ENCODE data around the gene YWHAG. TPM values are rescaled to one million over a fixed set of nuclear protein-coding genes. Genes with fewer than 3 reads are reported as not detected.
"Not testable (repeated sequence)": the region's sequence is repeated elsewhere in the genome, so short reads cannot be mapped to it uniquely, and the experiment has no call there.

Gene YWHAG
- total and polyA plus RNA-seq, 4 donors: 72.6 to 669 (median 501) TPM

DNA sequence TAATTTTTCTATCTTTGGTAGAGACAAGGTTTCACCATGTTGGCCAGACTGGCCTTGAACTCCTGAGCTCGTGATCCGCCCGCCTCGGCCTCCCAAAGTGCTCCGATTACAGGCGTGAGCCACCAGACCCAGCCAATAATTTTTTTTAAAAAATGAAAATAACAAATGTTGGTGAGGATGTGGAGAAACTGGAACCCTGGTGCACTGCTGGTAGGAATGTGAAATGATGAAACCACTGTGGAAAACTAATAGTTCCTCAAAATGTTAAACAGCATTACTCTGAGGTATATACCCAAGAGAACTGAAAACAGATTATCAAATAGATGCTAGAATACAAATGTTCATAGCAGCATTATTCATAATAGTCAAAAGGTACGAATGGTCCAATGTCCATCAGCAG is 23.0 kb upstream of the YWHAG start:
- H3K27me3 ChIP-seq (ENCODE audit: control insufficient read depth, insufficient read depth, low read length): no peaks in the 10 kb centered on the region
- WGBS (ENCODE audit: insufficient coverage): no CpG with 5 or more reads among the region's 7 CpGs
- peaks cover 18% of the 10 kb centered on the region for H3K4me1 ChIP-seq (ENCODE audit: control insufficient read depth, insufficient read depth, low read length)
- DNase-seq (ENCODE audit: low read depth in 4 of 6, low spot score in 6 of 6): no peak
- no peaks in the 10 kb centered on the region for H3K9me3 ChIP-seq (ENCODE audit: control insufficient read depth, insufficient read depth, low read length)
- no peak overlapping the region for H3K27ac ChIP-seq (ENCODE audit: low read depth, low read length)
- H3K36me3 ChIP-seq (ENCODE audit: control insufficient read depth, insufficient read depth, low read length): no peaks in the 10 kb centered on the region
- no peak overlapping the region for H3K4me3 ChIP-seq (ENCODE audit: low read depth, low read length)

DNA sequence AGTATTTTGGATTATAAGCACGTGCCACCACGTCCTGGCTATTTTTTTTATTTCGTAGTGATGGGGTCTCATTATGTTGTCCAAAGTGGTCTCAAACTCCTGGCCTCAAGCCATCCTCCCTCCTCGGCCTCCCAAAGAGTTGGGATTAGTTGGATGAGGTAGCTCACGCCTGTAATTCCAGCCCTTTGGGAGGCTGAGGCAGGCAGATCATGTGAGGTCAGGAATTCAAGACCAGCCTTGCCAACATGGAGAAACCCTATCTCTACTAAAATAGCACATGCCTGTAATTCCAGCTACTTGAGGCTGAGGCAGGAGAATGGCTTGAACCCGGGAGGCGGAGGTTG is 21.8 kb upstream of the YWHAG start:
- H3K4me3 ChIP-seq (ENCODE audit: low read depth, low read length): no peak overlapping the region
- H3K36me3 ChIP-seq (ENCODE audit: control insufficient read depth, insufficient read depth, low read length): no peaks in the 10 kb centered on the region
- no peak for DNase-seq (ENCODE audit: low read depth in 4 of 6, low spot score in 6 of 6)
- H3K4me1 ChIP-seq (ENCODE audit: control insufficient read depth, insufficient read depth, low read length): peaks cover 18% of the 10 kb centered on the region
- H3K9me3 ChIP-seq (ENCODE audit: control insufficient read depth, insufficient read depth, low read length): no peaks in the 10 kb centered on the region
- no peaks in the 10 kb centered on the region for H3K27me3 ChIP-seq (ENCODE audit: control insufficient read depth, insufficient read depth, low read length)
- peak overlapping the region; percentile 90 for H3K27ac ChIP-seq (ENCODE audit: low read depth, low read length)
- 88% methylated on average over 2 of the region's 7 CpGs for WGBS (ENCODE audit: insufficient coverage)

DNA sequence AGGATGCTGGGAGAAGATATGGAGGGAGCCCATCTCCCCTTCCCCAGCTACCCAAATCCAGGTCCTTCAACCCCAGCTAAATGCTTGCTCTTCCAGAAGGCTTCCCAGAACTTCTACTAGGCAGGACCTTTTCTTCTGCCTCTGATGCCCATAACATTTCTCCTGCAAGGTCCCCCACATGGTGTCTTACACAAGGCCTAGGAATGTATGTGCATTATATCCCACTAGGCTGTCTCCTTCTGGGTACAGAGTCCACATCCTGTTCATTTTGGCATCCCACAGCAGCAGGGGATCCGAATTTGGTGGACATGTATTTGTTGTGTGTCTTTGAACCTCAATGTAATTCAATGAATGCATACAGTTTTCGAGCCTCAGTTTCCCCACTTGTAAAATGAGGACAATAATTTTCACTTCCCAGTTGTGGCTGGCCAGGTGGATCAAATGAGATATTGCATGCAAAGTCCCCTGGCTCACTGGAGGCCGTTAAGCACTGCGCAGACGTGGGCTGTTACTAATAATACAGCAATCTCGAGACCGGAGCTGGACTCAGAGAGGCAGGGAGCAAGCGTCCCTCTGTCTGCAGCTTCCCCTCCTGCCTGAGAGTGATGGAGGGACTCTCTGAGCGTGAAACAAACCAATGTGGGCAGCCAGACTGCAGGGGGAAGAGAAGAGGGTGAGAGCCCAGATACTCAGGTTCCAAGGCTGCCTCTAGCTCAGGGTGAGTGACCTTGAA is 18.6 kb upstream of the YWHAG start:
- H3K4me1 ChIP-seq (ENCODE audit: control insufficient read depth, insufficient read depth, low read length): peaks cover 18% of the 10 kb centered on the region
- H3K9me3 ChIP-seq (ENCODE audit: control insufficient read depth, insufficient read depth, low read length): no peaks in the 10 kb centered on the region
- 58% methylated on average over 4 of the region's 9 CpGs for WGBS (ENCODE audit: insufficient coverage)
- peak in 1 of 6 donors; percentile 49 for DNase-seq (ENCODE audit: low read depth in 4 of 6, low spot score in 6 of 6)
- no peak overlapping the region for H3K4me3 ChIP-seq (ENCODE audit: low read depth, low read length)
- no peaks in the 10 kb centered on the region for H3K36me3 ChIP-seq (ENCODE audit: control insufficient read depth, insufficient read depth, low read length)
- no peak overlapping the region for H3K27ac ChIP-seq (ENCODE audit: low read depth, low read length)
- H3K27me3 ChIP-seq (ENCODE audit: control insufficient read depth, insufficient read depth, low read length): no peaks in the 10 kb centered on the region

DNA sequence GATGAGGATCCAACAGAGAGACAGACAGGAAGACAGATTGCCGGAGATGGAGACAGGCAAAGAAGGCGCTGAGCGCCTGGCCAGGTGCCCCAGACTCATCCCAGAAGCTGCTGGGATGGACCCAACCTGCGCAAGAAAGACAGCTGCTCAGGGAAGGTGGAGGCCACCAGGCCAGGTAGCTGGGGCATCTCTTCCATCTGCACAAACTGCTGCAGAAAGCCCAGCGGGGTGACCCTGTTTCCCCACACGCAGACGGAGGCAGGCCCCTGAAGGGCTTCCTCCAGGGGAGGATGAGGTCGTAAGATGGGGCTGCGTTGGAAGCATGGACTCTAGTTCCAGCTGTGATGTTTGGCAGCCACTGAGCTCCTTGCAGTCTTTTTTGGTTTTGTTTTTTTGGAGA is 16.5 kb upstream of the YWHAG start:
- no peak overlapping the region for H3K4me3 ChIP-seq (ENCODE audit: low read depth, low read length)
- no peak for DNase-seq (ENCODE audit: low read depth in 4 of 6, low spot score in 6 of 6)
- no peak overlapping the region for H3K27ac ChIP-seq (ENCODE audit: low read depth, low read length)
- H3K36me3 ChIP-seq (ENCODE audit: control insufficient read depth, insufficient read depth, low read length): no peaks in the 10 kb centered on the region
- 77% methylated on average over 9 of the region's 9 CpGs for WGBS (ENCODE audit: insufficient coverage)
- peaks cover 12% of the 10 kb centered on the region for H3K4me1 ChIP-seq (ENCODE audit: control insufficient read depth, insufficient read depth, low read length)
- no peaks in the 10 kb centered on the region for H3K9me3 ChIP-seq (ENCODE audit: control insufficient read depth, insufficient read depth, low read length)
- no peaks in the 10 kb centered on the region for H3K27me3 ChIP-seq (ENCODE audit: control insufficient read depth, insufficient read depth, low read length)

DNA sequence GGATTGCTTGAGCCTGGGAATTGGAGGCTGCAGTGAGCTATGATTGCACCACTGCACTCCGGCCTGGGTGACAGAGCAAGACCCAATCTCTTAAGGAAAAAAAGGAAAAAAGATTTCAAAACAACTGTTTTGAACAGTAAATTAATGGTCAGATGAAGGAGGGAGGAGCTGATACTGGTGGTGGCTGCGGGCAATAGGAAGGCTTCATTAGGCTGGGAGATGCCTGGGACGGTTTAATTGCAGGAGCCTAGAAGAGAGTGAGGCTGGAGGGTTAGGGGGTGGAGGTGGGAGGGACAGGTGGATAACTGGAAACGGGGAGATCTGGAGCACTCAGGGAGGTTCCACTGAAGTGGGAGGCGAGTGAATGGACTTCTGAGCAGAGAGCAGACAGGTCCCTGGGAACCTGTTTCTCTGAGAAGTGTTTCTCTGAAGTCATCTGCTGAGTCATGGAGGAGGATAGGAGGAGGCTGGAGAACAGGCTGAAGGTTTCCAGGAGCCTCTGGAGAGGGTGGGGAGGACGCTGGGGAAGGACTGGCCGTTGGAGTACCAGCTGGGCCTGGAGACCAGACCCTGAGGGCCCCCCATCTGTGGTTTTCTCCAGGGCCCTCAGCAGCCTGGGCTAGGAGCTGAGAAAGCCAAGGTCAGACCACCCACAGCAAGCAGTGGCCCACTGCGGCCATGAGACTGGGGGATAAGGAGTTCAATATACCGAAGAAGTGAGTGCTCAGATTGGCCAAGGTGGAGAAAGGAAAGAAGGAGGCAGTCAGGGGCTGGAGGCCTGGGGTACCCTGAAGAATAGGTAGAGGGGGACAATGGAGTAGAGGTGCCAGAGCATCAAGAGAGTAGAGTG is 14.4 kb upstream of the YWHAG start:
- WGBS (ENCODE audit: insufficient coverage): 73% methylated on average over 9 of the region's 9 CpGs

DNA sequence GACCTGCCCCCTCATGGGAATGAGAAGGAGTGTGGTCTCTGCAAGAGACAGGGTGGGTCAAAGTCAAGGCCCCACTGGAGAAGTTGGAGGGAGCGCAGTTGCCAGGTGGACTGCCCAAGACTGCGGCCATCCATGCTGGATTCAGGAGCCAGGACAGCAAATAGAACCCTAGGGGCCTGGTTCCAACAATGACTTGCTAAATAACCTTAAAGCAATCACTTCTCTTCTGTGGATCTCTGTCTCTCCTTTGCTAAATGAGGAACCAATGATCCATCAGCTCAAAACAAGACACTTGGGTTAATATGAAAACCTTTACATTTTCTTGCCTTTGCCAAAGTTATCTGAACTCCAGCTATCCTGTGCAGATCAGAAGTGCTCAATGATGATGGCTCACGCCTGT is 12.6 kb upstream of the YWHAG start:
- WGBS (ENCODE audit: insufficient coverage): 87% methylated on average over 3 of the region's 3 CpGs
- no peaks in the 10 kb centered on the region for H3K9me3 ChIP-seq (ENCODE audit: control insufficient read depth, insufficient read depth, low read length)
- H3K27ac ChIP-seq (ENCODE audit: low read depth, low read length): no peak overlapping the region
- DNase-seq (ENCODE audit: low read depth in 4 of 6, low spot score in 6 of 6): no peak
- no peaks in the 10 kb centered on the region for H3K4me1 ChIP-seq (ENCODE audit: control insufficient read depth, insufficient read depth, low read length)
- H3K4me3 ChIP-seq (ENCODE audit: low read depth, low read length): no peak overlapping the region
- H3K27me3 ChIP-seq (ENCODE audit: control insufficient read depth, insufficient read depth, low read length): no peaks in the 10 kb centered on the region
- H3K36me3 ChIP-seq (ENCODE audit: control insufficient read depth, insufficient read depth, low read length): no peaks in the 10 kb centered on the region

More for the DNA sequence above, 14.4 kb upstream of the YWHAG start:
- H3K4me1 ChIP-seq (ENCODE audit: control insufficient read depth, insufficient read depth, low read length): no peaks in the 10 kb centered on the region
- no peak overlapping the region for H3K4me3 ChIP-seq (ENCODE audit: low read depth, low read length)
- H3K9me3 ChIP-seq (ENCODE audit: control insufficient read depth, insufficient read depth, low read length): no peaks in the 10 kb centered on the region
- H3K36me3 ChIP-seq (ENCODE audit: control insufficient read depth, insufficient read depth, low read length): no peaks in the 10 kb centered on the region
- H3K27me3 ChIP-seq (ENCODE audit: control insufficient read depth, insufficient read depth, low read length): no peaks in the 10 kb centered on the region
- no peak overlapping the region for H3K27ac ChIP-seq (ENCODE audit: low read depth, low read length)
- no peak for DNase-seq (ENCODE audit: low read depth in 4 of 6, low spot score in 6 of 6)

DNA sequence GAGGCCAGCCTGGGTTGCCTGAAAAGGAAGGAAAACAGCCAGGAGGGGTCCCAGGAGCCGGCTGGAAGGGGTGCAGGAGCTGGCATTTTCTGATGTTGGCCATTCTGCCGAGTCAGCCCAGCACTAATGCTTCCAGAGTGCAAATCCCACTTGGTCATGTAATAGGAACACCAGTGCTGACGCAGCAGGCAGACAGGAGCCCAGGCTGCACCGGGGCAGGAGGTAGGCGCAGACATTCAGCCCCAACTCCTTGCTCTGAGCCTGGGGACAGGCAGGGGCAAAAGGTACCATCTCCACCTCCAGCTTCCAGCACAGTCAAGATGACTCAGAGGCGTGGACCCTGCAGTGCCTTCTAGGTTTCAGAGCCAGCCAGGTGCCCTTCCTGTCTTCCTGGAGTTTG is 10.2 kb upstream of the YWHAG start:
- DNase-seq (ENCODE audit: low read depth in 4 of 6, low spot score in 6 of 6): no peak
- Histone ChIP-seq H3K9me3 (ENCODE audit: control insufficient read depth, insufficient read depth, low read length) (no peaks in the 10 kb centered on the region), H3K27me3 (ENCODE audit: control insufficient read depth, insufficient read depth, low read length) (no peaks in the 10 kb centered on the region), H3K4me1 (ENCODE audit: control insufficient read depth, insufficient read depth, low read length) (peaks cover 15% of the 10 kb centered on the region), H3K4me3 (ENCODE audit: low read depth, low read length) (no peak overlapping the region), H3K27ac (ENCODE audit: low read depth, low read length) (no peak overlapping the region), H3K36me3 (ENCODE audit: control insufficient read depth, insufficient read depth, low read length) (no peaks in the 10 kb centered on the region)
- WGBS (ENCODE audit: insufficient coverage): 81% methylated on average over 5 of the region's 6 CpGs

DNA sequence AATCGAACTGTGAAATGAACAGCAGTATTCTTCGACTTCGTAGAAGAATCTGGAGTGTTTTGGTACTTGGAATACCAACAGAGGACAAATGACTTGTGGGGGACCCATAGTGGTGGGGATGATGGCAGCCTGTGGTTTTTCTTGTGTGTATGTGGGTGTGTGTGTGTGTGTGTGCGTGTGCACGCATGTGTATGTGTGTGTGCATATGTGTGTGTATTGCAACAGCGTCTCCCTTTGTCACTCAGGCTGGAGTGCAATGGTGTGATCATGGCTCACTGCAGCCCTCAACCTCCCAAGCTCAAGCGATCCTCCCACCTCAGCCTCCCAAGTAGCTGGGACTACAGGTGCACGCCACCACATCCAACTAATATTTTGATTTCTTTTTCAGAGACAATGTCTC is 9.4 kb upstream of the YWHAG start:
- H3K4me3 ChIP-seq (ENCODE audit: low read depth, low read length): no peak overlapping the region
- no peak for DNase-seq (ENCODE audit: low read depth in 4 of 6, low spot score in 6 of 6)

DNA sequence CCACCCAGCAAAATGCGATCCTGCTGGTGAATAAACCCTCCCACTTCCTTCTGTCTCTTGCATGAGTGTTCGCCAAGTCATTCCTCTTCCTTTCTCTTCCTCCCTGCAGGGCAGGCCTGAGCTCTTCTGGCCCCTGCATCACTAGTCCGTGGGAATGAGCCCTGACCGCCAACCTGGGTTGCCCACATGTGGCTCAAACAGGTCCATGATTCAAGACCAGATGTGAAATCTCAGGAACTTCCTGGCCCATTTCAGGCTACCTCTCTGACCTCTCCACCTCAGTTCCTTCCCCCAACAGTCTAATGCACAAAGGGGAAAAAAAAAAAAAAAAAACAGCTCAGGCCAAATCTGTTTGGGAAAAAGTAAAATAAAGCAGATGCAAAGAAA is 5.4 kb upstream of the YWHAG start:
- DNase-seq (ENCODE audit: low read depth in 4 of 6, low spot score in 6 of 6): no peak
- H3K4me3 ChIP-seq (ENCODE audit: low read depth, low read length): no peak overlapping the region
- WGBS (ENCODE audit: insufficient coverage): 47% methylated on average over 4 of the region's 4 CpGs
- H3K27ac ChIP-seq (ENCODE audit: low read depth, low read length): peak overlapping the region; percentile 82
- no peaks in the 10 kb centered on the region for H3K9me3 ChIP-seq (ENCODE audit: control insufficient read depth, insufficient read depth, low read length)
- no peaks in the 10 kb centered on the region for H3K36me3 ChIP-seq (ENCODE audit: control insufficient read depth, insufficient read depth, low read length)
- peaks cover 26% of the 10 kb centered on the region for H3K4me1 ChIP-seq (ENCODE audit: control insufficient read depth, insufficient read depth, low read length)
- H3K27me3 ChIP-seq (ENCODE audit: control insufficient read depth, insufficient read depth, low read length): no peaks in the 10 kb centered on the region

More for the DNA sequence above, 9.4 kb upstream of the YWHAG start:
- WGBS (ENCODE audit: insufficient coverage): 95% methylated on average over 7 of the region's 8 CpGs
- Histone ChIP-seq H3K36me3 (ENCODE audit: control insufficient read depth, insufficient read depth, low read length) (no peaks in the 10 kb centered on the region), H3K4me1 (ENCODE audit: control insufficient read depth, insufficient read depth, low read length) (peaks cover 19% of the 10 kb centered on the region), H3K27me3 (ENCODE audit: control insufficient read depth, insufficient read depth, low read length) (no peaks in the 10 kb centered on the region), H3K9me3 (ENCODE audit: control insufficient read depth, insufficient read depth, low read length) (no peaks in the 10 kb centered on the region), H3K27ac (ENCODE audit: low read depth, low read length) (no peak overlapping the region)

DNA sequence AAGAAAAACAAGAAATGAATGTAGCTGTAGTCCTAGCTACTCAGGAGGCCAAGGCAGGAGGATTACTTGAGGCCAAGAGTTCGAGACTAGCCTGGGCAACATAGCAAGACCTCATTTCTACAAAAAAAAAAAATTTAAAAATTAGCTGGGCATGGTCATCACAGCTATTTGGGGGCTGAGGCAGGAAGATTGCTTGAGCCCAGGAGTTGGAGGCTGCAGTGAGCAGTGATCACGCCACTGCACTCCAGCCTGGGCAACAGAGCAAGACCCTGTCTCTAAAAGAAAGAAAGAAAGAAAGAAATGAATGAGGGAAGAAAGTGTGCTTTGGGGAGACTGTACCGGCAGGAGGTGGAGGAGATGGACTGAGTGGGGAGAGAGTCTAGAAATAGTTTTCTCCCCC is 5.0 kb upstream of the YWHAG start:
- not testable (repeated sequence) for H3K36me3 ChIP-seq (ENCODE audit: control insufficient read depth, insufficient read depth, low read length); H3K4me3 ChIP-seq (ENCODE audit: low read depth, low read length); DNase-seq (ENCODE audit: low read depth in 4 of 6, low spot score in 6 of 6); H3K9me3 ChIP-seq (ENCODE audit: control insufficient read depth, insufficient read depth, low read length); H3K27me3 ChIP-seq (ENCODE audit: control insufficient read depth, insufficient read depth, low read length)
- H3K4me1 ChIP-seq (ENCODE audit: control insufficient read depth, insufficient read depth, low read length): peaks cover 26% of the 10 kb centered on the region
- H3K27ac ChIP-seq (ENCODE audit: low read depth, low read length): peak overlapping the region; percentile 82
- WGBS (ENCODE audit: insufficient coverage): 100% methylated on average over 1 of the region's 3 CpGs

Data from spinal cord (tissue), 10 donors.